Measurements from ENCODE around the gene SLC9A3.

The SLC9A3 gene

GRCh38 chr5:427415-428087 lies 96.7 kb downstream of the SLC9A3 start:
- no peak for DNase-seq

- no peak for DNase-seq
Observed at GRCh38 chr5:426392-426976, 97.8 kb downstream of the SLC9A3 start.

GRCh38 chr5:425714-426113 lies 98.5 kb downstream of the SLC9A3 start:
- no peak for DNase-seq

- no peak for DNase-seq
Observed at GRCh38 chr5:424301-425110, 99.7 kb downstream of the SLC9A3 start.

- DNase-seq: no peak
Observed at GRCh38 chr5:423626-424261, 100.5 kb downstream of the SLC9A3 start.

GRCh38 chr5:423233-423565 lies 101.0 kb downstream of the SLC9A3 start:
- no peak for DNase-seq

- DNase-seq: no peak
Observed at GRCh38 chr5:422323-423232, 101.7 kb downstream of the SLC9A3 start.

- no peak for DNase-seq
Observed at GRCh38 chr5:421901-422300, 102.3 kb downstream of the SLC9A3 start.

- DNase-seq: no peak
Observed at GRCh38 chr5:421287-421880, 102.9 kb downstream of the SLC9A3 start.

GRCh38 chr5:420632-421286 lies 103.5 kb downstream of the SLC9A3 start:
- no peak for DNase-seq
